OCI-LY7 (cell line): ENCODE data around the gene CLK2.

Experiments
- CTCF ChIP-seq: fragments of 200-600 bp; sonication (generic); conservative IDR thresholded peaks from 2 replicates; pipeline ENCODE4 v1.5.1; 2014; ENCODE audit warnings: mild to moderate bottlenecking, antibody characterized with exemption, low read length, moderate library complexity, mixed read lengths
- EZH2phosphoT487 ChIP-seq: fragments of 200-600 bp; sonication (generic); IDR thresholded peaks from 2 replicates; pipeline ENCODE4 v1.6.1; 2018; ENCODE audit warnings: low read depth, borderline replicate concordance, mild to moderate bottlenecking, mixed run types, antibody characterized with exemption, low read length, moderate library complexity, mixed read lengths

DNA sequence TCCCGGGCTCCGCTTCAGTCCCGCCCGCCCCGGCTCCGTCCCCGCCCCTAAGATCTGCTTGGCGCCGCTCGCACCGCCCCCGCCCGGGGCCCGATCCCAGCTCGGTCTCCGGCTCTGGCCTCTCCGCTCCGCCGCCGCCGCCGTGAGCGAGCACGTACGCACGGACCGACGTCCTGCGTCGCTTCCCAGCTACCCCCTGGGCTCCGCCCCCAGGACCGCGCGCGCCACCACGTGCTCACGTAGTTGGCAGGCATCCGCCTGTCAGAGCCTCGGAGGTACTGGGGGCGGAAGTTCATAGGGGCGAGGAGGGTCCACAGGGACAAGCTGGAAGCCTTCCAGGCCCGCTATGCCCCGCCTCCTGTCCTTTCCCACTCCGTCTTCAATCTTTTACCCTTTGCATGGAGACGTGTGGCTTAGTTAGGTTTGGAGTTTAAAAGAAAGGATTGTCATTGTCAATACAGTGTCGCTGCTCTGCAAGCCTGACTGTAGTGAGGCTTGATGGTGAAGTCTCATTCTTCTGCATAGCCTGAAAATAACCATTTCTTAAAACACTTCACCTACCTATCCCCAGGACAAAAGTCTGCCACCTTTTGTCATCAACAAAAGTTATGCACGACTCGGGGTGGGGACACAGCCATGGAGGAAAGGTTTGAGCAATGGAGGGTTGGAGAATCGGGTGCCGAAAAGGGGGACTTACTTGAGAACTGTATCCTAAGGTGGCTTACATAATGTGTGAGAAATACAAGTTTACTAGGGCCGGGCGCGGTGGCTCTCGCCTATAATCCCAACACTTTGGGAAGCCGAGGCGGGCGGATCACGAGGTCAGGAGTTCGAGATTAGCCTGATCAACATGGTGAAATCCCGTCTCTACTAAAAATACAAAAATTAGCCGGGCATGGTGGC is at the start of gene CLK2:
- TF ChIP-seq EZH2phosphoT487: no peak
- no peak for TF ChIP-seq CTCF
